Lower leg skin (tissue), 3 donors: ENCODE data around the gene TRAPPC2B.

Source experiments
- CTCF ChIP-seq, 3 donors: fragments of 450-650 bp; IDR thresholded peaks; one replicate each; pipeline ENCODE4 v1.5.1; 2016; ENCODE audit warnings: antibody characterized with exemption in 3 of 3, mild to moderate bottlenecking in 3 of 3, moderate library complexity in 2 of 3
- POLR2A ChIP-seq, 2 donors: fragments of 450-650 bp; IDR thresholded peaks; one replicate each; pipeline ENCODE4 v1.6.1; 2016 to 2017; ENCODE audit warnings: antibody characterized with exemption in 2 of 2, mild to moderate bottlenecking in 1 of 2, moderate library complexity in 1 of 2

GRCh38 chr19:57389194-57389729 is 25.9 kb downstream of the TRAPPC2B start:
- no peak for TF ChIP-seq CTCF (IDR thresholded peaks at IDR 0.05)
- TF ChIP-seq POLR2A (IDR thresholded peaks at IDR 0.05): no peak
